Keratinocyte (primary cell): ENCODE results near the gene RASL10A. TPM values are rescaled to one million over a fixed set of nuclear protein-coding genes. Genes with fewer than 3 reads are reported as not detected.

Experiments used
- DNase-seq: peaks from one replicate; pipeline ENCODE4 v3.0.0-alpha.2; 2011; ENCODE audit warnings: low read depth, missing footprints, low spot score
- FAIRE-seq: peaks from 2 replicates; lab custom pipeline; 2011; peaks lifted over from hg19 to GRCh38; lab: Jason Lieb, UNC
- H2AFZ ChIP-seq: 2 replicates; pipeline ENCODE4 v1.6.0; 2012; ENCODE audit warnings: low read length, control low read depth, inconsistent platforms; ENCODE audit not compliant: control insufficient read depth
- H3K27ac ChIP-seq: 2 replicates; pipeline ENCODE4 v1.5.1; 2011; ENCODE audit warnings: low read length; ENCODE audit not compliant: control insufficient read depth, insufficient read depth
- H3K27me3 ChIP-seq: 3 replicates; pipeline ENCODE4 v1.6.0; 2011; ENCODE audit warnings: low read length; ENCODE audit not compliant: control insufficient read depth, insufficient read depth; ENCODE audit errors: extremely low read depth
- H3K36me3 ChIP-seq, 2 experiments: 2 replicates in 1 of 2; 3 replicates in 1 of 2; pipeline ENCODE4 v1.5.1; 2011; ENCODE audit warnings: low read length in 2 of 2, mild to moderate bottlenecking in 1 of 2; ENCODE audit not compliant: control insufficient read depth in 2 of 2, insufficient read depth in 2 of 2; ENCODE audit errors: extremely low read depth in 1 of 2
- H3K4me1 ChIP-seq: 3 replicates; pipeline ENCODE4 v1.5.1; 2011; ENCODE audit warnings: low read length; ENCODE audit not compliant: control insufficient read depth, insufficient read depth; ENCODE audit errors: extremely low read depth
- H3K4me2 ChIP-seq: 3 replicates; pipeline ENCODE4 v1.6.0; 2011; ENCODE audit warnings: low read depth, low read length; ENCODE audit not compliant: control insufficient read depth, insufficient read depth; ENCODE audit errors: extremely low read depth
- H3K4me3 ChIP-seq, 3 experiments: fragments of 200-600 bp in 1 of 3; sonication (generic) in 1 of 3; 2 replicates in 2 of 3; 3 replicates in 1 of 3; pipeline ENCODE4 v1.5.1; 2011 to 2016; ENCODE audit warnings: low read length in 3 of 3, mild to moderate bottlenecking in 3 of 3, control low read depth in 2 of 3, inconsistent platforms in 1 of 3, low read depth in 1 of 3, mixed read lengths in 1 of 3, mixed run types in 1 of 3, moderate library complexity in 1 of 3; ENCODE audit not compliant: control insufficient read depth in 2 of 3, insufficient read depth in 2 of 3; ENCODE audit errors: extremely low read depth in 1 of 3
- H3K79me2 ChIP-seq: 2 replicates; pipeline ENCODE4 v1.6.0; 2012; ENCODE audit warnings: low read length; ENCODE audit not compliant: control insufficient read depth, insufficient read depth
- H3K9ac ChIP-seq: 3 replicates; pipeline ENCODE4 v1.6.0; 2011; ENCODE audit warnings: low read length; ENCODE audit not compliant: control insufficient read depth, insufficient read depth; ENCODE audit errors: extremely low read depth
- H3K9me1 ChIP-seq: 3 replicates; pipeline ENCODE4 v1.6.0; 2011; ENCODE audit warnings: low read length; ENCODE audit not compliant: control insufficient read depth, insufficient read depth; ENCODE audit errors: extremely low read depth
- H3K9me3 ChIP-seq: 2 replicates; pipeline ENCODE4 v1.5.1; 2012; ENCODE audit warnings: low read depth, low read length; ENCODE audit not compliant: control insufficient read depth
- H4K20me1 ChIP-seq: 3 replicates; pipeline ENCODE4 v1.6.0; 2011; ENCODE audit warnings: low read length; ENCODE audit not compliant: control insufficient read depth, insufficient read depth; ENCODE audit errors: extremely low read depth
- EZH2 ChIP-seq: IDR thresholded peaks from one replicate; pipeline ENCODE4 v1.6.1; 2012; ENCODE audit warnings: inconsistent platforms, mild to moderate bottlenecking, low read length, moderate library complexity
- dilution Hi-C: fragments of 300-500 bp; cut with MboI; formaldehyde crosslinking; loops from one replicate; pipeline ENCODE4 v1.7.0; 2020; ENCODE audit warnings: low sequenced_read_pairs; ENCODE audit not compliant: extremely low pct_ligation_motif_present
- polyA plus RNA-seq, 5 experiments: library from polyadenylated mRNA; depleted of rRNA in 3 of 5; stranded (reverse) in 3 of 5; stranded (forward) in 1 of 5; unstranded in 1 of 5; fragments of >200 nt; gene quantifications; 1 replicate in 1 of 5; 2 replicates in 3 of 5; 3 replicates in 1 of 5; pipeline versions ENCODE4 v1.2.1 to v1.2.3, GENCODE V29; 2011 to 2012; ENCODE audit warnings: missing spikeins in 2 of 5, low read depth in 1 of 5, low replicate concordance in 1 of 5
- TF ChIP-seq, protein P1 (sequence below), 3 experiments: IDR thresholded peaks in 1 of 3; conservative IDR thresholded peaks in 1 of 3; optimal IDR thresholded peaks in 1 of 3; 2 replicates in 2 of 3; 3 replicates in 1 of 3; pipeline versions ENCODE3 to v1.5.1; 2011; ENCODE audit warnings: low read length in 3 of 3, mild to moderate bottlenecking in 3 of 3, moderate library complexity in 2 of 3, control low read depth in 1 of 3, inconsistent platforms in 1 of 3; ENCODE audit not compliant: insufficient read depth in 2 of 3; ENCODE audit errors: extremely low read depth in 1 of 3

Gene RASL10A
- polyA plus RNA-seq, 1 donor (not counting 4 experiments of a cell fraction or from before 2014, with no cell fraction given), result not detected

DNA sequence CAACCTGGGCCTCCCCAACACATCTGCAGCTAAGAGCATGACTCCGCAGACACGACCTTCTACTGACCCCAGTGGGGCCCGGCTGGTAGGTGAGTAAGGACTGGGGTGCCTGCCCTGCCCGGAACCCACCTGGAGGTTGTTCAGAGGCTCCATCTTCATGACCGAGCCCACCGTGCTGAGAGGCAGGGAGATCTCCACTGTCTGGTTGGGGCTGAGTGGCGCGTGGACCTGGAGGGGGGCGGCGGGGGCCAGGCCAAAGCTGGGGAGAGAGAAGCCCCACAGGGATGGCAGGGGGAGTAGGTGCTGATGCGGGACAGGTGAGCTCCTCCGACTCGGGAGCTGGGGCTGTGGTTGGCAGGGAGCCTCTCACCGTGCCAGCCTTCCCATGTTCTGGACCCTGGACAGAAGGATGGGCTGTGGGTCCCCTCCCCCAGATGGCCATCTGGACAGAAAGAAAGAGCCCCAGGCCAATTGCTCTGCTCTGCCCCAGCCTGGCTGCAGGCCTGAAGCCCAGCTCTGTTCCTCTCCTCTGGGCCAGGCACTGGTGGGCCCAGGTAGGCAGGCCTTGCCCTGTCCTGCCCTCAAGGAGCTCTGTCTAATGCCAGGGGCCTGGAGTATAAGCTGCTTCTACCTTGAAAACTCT is 16.3 kb upstream of the RASL10A start:
- TF ChIP-seq, protein P1, sequence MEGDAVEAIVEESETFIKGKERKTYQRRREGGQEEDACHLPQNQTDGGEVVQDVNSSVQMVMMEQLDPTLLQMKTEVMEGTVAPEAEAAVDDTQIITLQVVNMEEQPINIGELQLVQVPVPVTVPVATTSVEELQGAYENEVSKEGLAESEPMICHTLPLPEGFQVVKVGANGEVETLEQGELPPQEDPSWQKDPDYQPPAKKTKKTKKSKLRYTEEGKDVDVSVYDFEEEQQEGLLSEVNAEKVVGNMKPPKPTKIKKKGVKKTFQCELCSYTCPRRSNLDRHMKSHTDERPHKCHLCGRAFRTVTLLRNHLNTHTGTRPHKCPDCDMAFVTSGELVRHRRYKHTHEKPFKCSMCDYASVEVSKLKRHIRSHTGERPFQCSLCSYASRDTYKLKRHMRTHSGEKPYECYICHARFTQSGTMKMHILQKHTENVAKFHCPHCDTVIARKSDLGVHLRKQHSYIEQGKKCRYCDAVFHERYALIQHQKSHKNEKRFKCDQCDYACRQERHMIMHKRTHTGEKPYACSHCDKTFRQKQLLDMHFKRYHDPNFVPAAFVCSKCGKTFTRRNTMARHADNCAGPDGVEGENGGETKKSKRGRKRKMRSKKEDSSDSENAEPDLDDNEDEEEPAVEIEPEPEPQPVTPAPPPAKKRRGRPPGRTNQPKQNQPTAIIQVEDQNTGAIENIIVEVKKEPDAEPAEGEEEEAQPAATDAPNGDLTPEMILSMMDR (optimal IDR thresholded peaks at IDR 0.05 in 1 of 3, IDR thresholded peaks at IDR 0.05 in 1 of 3, conservative IDR thresholded peaks at IDR 0.05 in 1 of 3; ENCODE audit: extremely low read depth in 1 of 3, insufficient read depth in 2 of 3, low read length in 3 of 3), result no peak
- no peak for TF ChIP-seq EZH2
- Histone ChIP-seq H3K4me3 (no peak overlapping the region), H3K79me2 (no peaks in the 10 kb centered on the region), H3K4me1 (no peaks in the 10 kb centered on the region), H2AFZ (no peak overlapping the region), H3K9me3 (no peaks in the 10 kb centered on the region), H3K9me1 (peaks cover 2% of the 10 kb centered on the region), H3K9ac (no peak overlapping the region), H3K27ac (no peak overlapping the region), H3K27me3 (no peaks in the 10 kb centered on the region), H3K36me3 (peaks cover 18 to 27% of the 10 kb centered on the region in 2 experiments), H3K4me2 (no peak overlapping the region), H4K20me1 (no peaks in the 10 kb centered on the region)
- FAIRE-seq, result no peak
- no peak for DNase-seq
- dilution Hi-C loops, result no loop called here

DNA sequence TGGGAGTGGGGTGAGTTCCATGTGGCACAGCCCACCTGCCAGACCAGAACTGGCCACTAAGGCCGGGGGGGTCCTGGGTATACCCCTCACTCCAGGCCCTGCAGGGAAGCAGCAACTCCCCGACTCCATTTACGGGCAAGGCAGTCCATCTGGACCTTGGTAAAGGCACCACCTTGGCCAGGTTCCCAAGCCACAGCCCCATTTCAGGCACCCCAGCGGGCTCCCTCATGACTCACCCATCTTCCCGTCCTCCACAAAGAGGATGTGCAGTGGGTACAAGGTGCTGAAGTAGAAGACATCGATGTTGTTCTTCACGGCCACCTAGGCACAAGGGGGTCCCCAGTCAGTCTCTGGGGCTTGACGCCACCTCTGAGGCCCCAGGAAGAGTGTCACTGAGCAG is 15.7 kb upstream of the RASL10A start:
- no peaks in the 10 kb centered on the region for H3K79me2 ChIP-seq
- H3K36me3 ChIP-seq, result peaks cover 16 to 32% of the 10 kb centered on the region in 2 experiments
- no peak overlapping the region for H3K4me3 ChIP-seq
- no peak overlapping the region for H3K4me2 ChIP-seq
- no peak overlapping the region for H3K9ac ChIP-seq
- H3K9me1 ChIP-seq, result peaks cover 2% of the 10 kb centered on the region
- no peaks in the 10 kb centered on the region for H4K20me1 ChIP-seq
- no peaks in the 10 kb centered on the region for H3K9me3 ChIP-seq
- H2AFZ ChIP-seq, result no peak overlapping the region
- H3K27me3 ChIP-seq, result no peaks in the 10 kb centered on the region
- dilution Hi-C loops, result no loop called here
- no peak for TF ChIP-seq EZH2
- TF ChIP-seq, protein P1 (optimal IDR thresholded peaks at IDR 0.05 in 1 of 3, IDR thresholded peaks at IDR 0.05 in 1 of 3, conservative IDR thresholded peaks at IDR 0.05 in 1 of 3; ENCODE audit: extremely low read depth in 1 of 3, insufficient read depth in 2 of 3, low read length in 3 of 3), result no peak
- FAIRE-seq (no peak), DNase-seq (no peak)
- no peaks in the 10 kb centered on the region for H3K4me1 ChIP-seq
- H3K27ac ChIP-seq, result no peak overlapping the region
